Measurements from ENCODE around the gene STARD10.

Gene STARD10

GRCh38 chr11:72760539-72761405, 33.1 kb downstream of the STARD10 start:
- no peak for FAIRE-seq

- FAIRE-seq = no peak
Measured at GRCh38 chr11:72759468-72759985, 34.3 kb downstream of the STARD10 start.

- FAIRE-seq = no peak
Measured at GRCh38 chr11:72758690-72759389, 35.0 kb downstream of the STARD10 start.

GRCh38 chr11:72758304-72758689, 35.5 kb downstream of the STARD10 start:
- FAIRE-seq = no peak

GRCh38 chr11:72755713-72756285, 38.0 kb downstream of the STARD10 start:
- no peak for FAIRE-seq

- FAIRE-seq = no peak
Measured at GRCh38 chr11:72754544-72755155, 39.2 kb downstream of the STARD10 start.

GRCh38 chr11:72754149-72754543, 39.7 kb downstream of the STARD10 start:
- no peak for FAIRE-seq

GRCh38 chr11:72753341-72754148, 40.3 kb downstream of the STARD10 start:
- no peak for FAIRE-seq

GRCh38 chr11:72752088-72752914, 41.5 kb downstream of the STARD10 start, which contains the start of gene ARAP1:
Gene ARAP1 (minus strand): TSS chr11:72752408. CDS start chr11:72727128, 25,280 bp downstream.
- FAIRE-seq = no peak

GRCh38 chr11:72751116-72752087, 42.4 kb downstream of the STARD10 start:
- no peak for FAIRE-seq

- no peak for FAIRE-seq
Measured at GRCh38 chr11:72750556-72751115, 43.2 kb downstream of the STARD10 start.

GRCh38 chr11:72750086-72750485, 43.8 kb downstream of the STARD10 start:
- FAIRE-seq = no peak

- no peak for FAIRE-seq
Measured at GRCh38 chr11:72747289-72747855, 46.5 kb downstream of the STARD10 start.

- FAIRE-seq = no peak
Measured at GRCh38 chr11:72746821-72747220, 47.0 kb downstream of the STARD10 start.

- FAIRE-seq = no peak
Measured at GRCh38 chr11:72745925-72746550, 47.8 kb downstream of the STARD10 start.

GRCh38 chr11:72745511-72745910, 48.3 kb downstream of the STARD10 start:
- FAIRE-seq = no peak

- FAIRE-seq = no peak
Measured at GRCh38 chr11:72744474-72744873, 49.4 kb downstream of the STARD10 start.

Data from endometrium (tissue), 2 donors.